Measurements from ENCODE around the gene CASP4.

CASP4 gene

DNA sequence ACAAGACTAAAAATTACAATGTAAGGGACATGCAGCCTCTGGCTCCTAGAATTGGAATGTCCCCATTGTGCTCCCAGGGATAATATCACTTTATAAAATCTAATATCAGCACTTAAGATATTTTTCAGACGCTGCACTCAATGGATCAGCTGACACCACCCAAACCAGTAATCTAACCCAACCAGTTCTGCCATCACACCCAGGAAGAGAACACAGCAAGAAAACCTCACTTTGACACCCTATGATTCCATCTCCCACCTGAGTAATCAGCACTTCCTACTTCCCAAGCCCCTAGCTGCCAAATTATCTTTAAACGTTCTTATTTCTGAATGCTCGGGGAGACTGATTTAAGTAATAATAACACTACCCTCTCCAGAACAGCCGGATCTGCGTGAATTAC is 2.6 kb downstream of the CASP4 start:
- ChIA-PET POLR2A (no interaction called here), CTCF (interaction anchor here (1.1 to 1.4 kb wide), 3 partner anchors 8 to 20 kb away, joined by 4 to 6 read pairs (median 5); no protein-coding TSS in a partner anchor)
- no peak for DNase-seq (ENCODE audit: extremely low spot score)
- TF ChIP-seq, protein P1, sequence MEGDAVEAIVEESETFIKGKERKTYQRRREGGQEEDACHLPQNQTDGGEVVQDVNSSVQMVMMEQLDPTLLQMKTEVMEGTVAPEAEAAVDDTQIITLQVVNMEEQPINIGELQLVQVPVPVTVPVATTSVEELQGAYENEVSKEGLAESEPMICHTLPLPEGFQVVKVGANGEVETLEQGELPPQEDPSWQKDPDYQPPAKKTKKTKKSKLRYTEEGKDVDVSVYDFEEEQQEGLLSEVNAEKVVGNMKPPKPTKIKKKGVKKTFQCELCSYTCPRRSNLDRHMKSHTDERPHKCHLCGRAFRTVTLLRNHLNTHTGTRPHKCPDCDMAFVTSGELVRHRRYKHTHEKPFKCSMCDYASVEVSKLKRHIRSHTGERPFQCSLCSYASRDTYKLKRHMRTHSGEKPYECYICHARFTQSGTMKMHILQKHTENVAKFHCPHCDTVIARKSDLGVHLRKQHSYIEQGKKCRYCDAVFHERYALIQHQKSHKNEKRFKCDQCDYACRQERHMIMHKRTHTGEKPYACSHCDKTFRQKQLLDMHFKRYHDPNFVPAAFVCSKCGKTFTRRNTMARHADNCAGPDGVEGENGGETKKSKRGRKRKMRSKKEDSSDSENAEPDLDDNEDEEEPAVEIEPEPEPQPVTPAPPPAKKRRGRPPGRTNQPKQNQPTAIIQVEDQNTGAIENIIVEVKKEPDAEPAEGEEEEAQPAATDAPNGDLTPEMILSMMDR (IDR thresholded peaks at IDR 0.05; ENCODE audit: control extremely low read depth, extremely low read depth, low read depth, missing control alignments), result no peak

DNA sequence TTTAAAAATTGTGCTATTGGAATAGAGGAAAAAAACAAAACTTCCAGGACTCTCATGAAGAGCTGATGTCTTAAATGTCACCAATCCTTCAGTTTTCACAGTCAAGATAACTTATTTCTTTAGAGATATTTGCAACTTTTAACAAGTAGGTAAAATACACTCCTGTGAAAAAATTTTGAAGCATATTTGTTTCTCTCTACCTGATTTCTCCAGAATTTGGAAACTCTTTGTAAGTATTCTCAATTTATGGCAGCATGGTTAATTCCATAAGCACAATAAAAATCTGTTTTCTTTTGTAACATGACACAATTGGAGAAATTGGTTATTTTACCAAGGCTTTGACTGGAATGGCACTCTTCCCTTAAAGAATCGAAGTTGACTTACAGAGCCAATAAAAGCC is 4.1 kb downstream of the CASP4 start:
- TF ChIP-seq, protein P1 (IDR thresholded peaks at IDR 0.05; ENCODE audit: control extremely low read depth, extremely low read depth, low read depth, missing control alignments), result no peak
- POLR2A ChIA-PET, result no interaction called here
- CTCF ChIA-PET, result interaction anchor here (1.3 to 1.4 kb wide), 2 partner anchors 18 to 899 kb away, joined by 3 to 6 read pairs; no protein-coding TSS in a partner anchor
- no peak for DNase-seq (ENCODE audit: extremely low spot score)

DNA sequence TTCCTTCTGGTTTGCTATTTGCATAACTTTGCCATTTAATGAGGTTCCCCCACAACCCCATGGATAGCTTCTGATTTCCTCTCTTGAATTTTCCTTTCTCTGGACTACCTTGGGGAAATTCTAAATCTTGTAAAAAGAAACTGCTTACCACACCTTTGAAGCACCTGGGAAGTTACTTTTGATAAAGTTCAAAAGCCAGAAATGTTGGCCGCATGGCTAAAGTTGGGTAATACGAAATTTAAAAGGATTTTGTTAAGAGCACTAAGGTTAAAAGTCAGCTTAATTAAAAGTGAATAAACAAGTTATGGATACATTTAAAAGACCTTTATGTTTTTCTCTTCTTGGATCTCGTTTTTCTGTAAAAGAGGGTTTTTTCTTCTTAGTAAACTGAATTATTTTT is 5.5 kb downstream of the CASP4 start:
- DNase-seq (ENCODE audit: extremely low spot score), result no peak
- ChIA-PET CTCF (interaction anchor here (0.8 to 1.4 kb wide), 2 partner anchors 16 to 900 kb away, joined by 3 read pairs; no protein-coding TSS in a partner anchor), POLR2A (no interaction called here)
- TF ChIP-seq, protein P1 (IDR thresholded peaks at IDR 0.05; ENCODE audit: control extremely low read depth, extremely low read depth, low read depth, missing control alignments), result no peak

DNA sequence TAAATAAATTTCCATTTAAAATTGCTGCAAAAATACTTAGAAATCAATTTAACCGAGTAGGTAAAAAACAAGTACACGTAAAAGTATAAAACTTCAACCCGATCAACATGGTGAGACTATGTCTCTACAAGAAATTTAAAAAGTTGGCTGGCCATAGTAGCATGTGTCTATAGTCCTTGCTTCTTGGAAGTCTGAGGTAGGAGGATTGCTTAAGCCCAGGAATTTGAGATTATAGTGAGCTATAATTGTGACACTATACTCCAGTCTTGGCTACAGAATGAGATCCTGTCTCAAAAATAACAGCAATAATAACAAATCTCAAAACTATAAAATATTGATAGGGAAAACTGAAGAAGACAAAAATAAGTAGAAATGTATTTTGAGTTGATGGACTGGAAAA is 11.1 kb downstream of the CASP4 start:
- TF ChIP-seq, protein P1 (IDR thresholded peaks at IDR 0.05; ENCODE audit: control extremely low read depth, extremely low read depth, low read depth, missing control alignments), result no peak
- POLR2A ChIA-PET, result no interaction called here
- CTCF ChIA-PET, result interaction anchor here (1.0 to 1.4 kb wide), 2 partner anchors 9 to 10 kb away, joined by 4 read pairs; no protein-coding TSS in a partner anchor
- DNase-seq (ENCODE audit: extremely low spot score), result no peak

DNA sequence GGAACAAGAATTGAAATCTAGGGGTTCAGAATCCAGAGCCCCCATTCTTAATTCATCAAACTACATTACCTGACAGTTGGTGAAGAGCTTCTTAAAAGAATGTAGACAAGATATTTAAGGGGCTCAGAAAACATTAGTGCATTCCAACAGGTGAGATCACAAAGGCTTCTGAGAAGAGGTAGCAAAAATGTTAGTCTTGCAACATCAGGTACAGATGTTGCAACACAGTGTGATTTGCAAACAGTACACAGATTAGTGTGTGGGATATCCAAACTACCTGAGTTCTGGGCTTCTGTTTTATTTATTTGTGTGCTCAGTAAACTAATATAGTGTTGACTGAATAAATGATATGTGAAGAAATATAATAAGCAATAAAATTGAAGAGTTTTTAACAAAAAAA is 11.8 kb downstream of the CASP4 start:
- POLR2A ChIA-PET, result no interaction called here
- DNase-seq (ENCODE audit: extremely low spot score), result no peak
- TF ChIP-seq, protein P1 (IDR thresholded peaks at IDR 0.05; ENCODE audit: control extremely low read depth, extremely low read depth, low read depth, missing control alignments), result no peak
- CTCF ChIA-PET, result interaction anchor here (1.4 kb wide), 1 partner anchor 9 kb away, joined by 4 read pairs; no protein-coding TSS in a partner anchor

DNA sequence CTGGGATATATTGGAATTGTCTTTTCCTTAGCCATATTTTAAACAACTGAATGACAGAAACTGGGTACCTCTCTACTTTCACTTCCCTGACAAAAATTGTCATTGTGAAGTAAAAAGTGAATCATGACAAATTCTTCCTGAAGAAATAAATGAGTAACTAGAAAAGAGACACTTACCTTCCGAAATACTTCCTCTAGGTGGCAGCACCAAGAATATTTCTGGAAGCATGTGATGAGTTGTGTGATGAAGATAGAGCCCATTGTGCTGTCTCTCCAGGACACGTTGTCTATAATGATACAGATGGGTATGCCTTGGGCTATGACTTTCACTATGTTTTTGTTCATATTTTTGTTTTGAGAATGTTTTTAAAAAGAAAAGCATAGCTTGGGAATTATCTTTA is 21.5 kb downstream of the CASP4 start:
- DNase-seq (ENCODE audit: extremely low spot score), result peak; percentile 36
- TF ChIP-seq, protein P1 (IDR thresholded peaks at IDR 0.05; ENCODE audit: control extremely low read depth, extremely low read depth, low read depth, missing control alignments), result peak; percentile 48
- CTCF ChIA-PET, result interaction anchor here (0.7 to 2.1 kb wide), 15 partner anchors 8 to 916 kb away, joined by 3 to 8 read pairs (median 4); no protein-coding TSS in a partner anchor
- POLR2A ChIA-PET, result no interaction called here

Measured in GM10248 (cell line).